H9 (cell line): ENCODE measurements around the gene FNIP1. TPM values are rescaled to one million over a fixed set of nuclear protein-coding genes. Genes with fewer than 3 reads are reported as not detected.

ENCODE experiments used
- DNase-seq: peaks from one replicate; pipeline ENCODE4 v3.0.0-alpha.2; 2017
- H2AFZ ChIP-seq: one replicate; pipeline ENCODE4 v1.6.1; 2013; ENCODE audit warnings: mild to moderate bottlenecking, low read length, control low read depth, moderate library complexity
- H2AK5ac ChIP-seq: 2 replicates; pipeline ENCODE4 v1.6.1; 2013; ENCODE audit warnings: low read length, control low read depth, mixed read lengths; ENCODE audit not compliant: insufficient read length
- H2BK120ac ChIP-seq: one replicate; pipeline ENCODE4 v1.6.1; 2013; ENCODE audit warnings: low read depth, mild to moderate bottlenecking, low read length, control low read depth, inconsistent platforms; ENCODE audit not compliant: poor library complexity, severe bottlenecking
- H2BK12ac ChIP-seq: 2 replicates; pipeline ENCODE4 v1.6.1; 2013; ENCODE audit warnings: low read length, control low read depth, mixed read lengths, low read depth; ENCODE audit not compliant: insufficient read length
- H2BK15ac ChIP-seq: 2 replicates; pipeline ENCODE4 v1.6.1; 2013; ENCODE audit warnings: low read depth, low read length, control low read depth
- H2BK20ac ChIP-seq: one replicate; pipeline ENCODE4 v1.6.1; 2013; ENCODE audit warnings: low read depth, mild to moderate bottlenecking, low read length, control low read depth, inconsistent platforms; ENCODE audit not compliant: poor library complexity, severe bottlenecking
- H2BK5ac ChIP-seq: 2 replicates; pipeline ENCODE4 v1.6.1; 2013; ENCODE audit warnings: low read length, control low read depth, mixed read lengths; ENCODE audit not compliant: insufficient read length
- H3K14ac ChIP-seq: 2 replicates; pipeline ENCODE4 v1.6.1; 2013; ENCODE audit warnings: low read length, control low read depth; ENCODE audit not compliant: insufficient read depth
- H3K18ac ChIP-seq: 2 replicates; pipeline ENCODE4 v1.6.1; 2013; ENCODE audit warnings: low read depth, mild to moderate bottlenecking, mixed read lengths, low read length, control low read depth; ENCODE audit not compliant: insufficient read length
- H3K23ac ChIP-seq: 2 replicates; pipeline ENCODE4 v1.6.1; 2013; ENCODE audit warnings: low read length, control low read depth, mixed read lengths, low read depth; ENCODE audit not compliant: insufficient read length
- H3K23me2 ChIP-seq: 2 replicates; pipeline ENCODE4 v1.6.1; 2013; ENCODE audit warnings: low read depth, mild to moderate bottlenecking, mixed read lengths, low read length, control low read depth; ENCODE audit not compliant: insufficient read length, poor library complexity, severe bottlenecking
- H3K27ac ChIP-seq: 2 replicates; pipeline ENCODE4 v1.5.1; 2013; ENCODE audit warnings: low read length, control low read depth, mixed read lengths, low read depth; ENCODE audit not compliant: insufficient read length
- H3K27me3 ChIP-seq: 2 replicates; pipeline ENCODE4 v1.6.1; 2013; ENCODE audit warnings: low read length, control low read depth, inconsistent platforms; ENCODE audit not compliant: insufficient read depth
- H3K4ac ChIP-seq: 2 replicates; pipeline ENCODE4 v1.6.1; 2013; ENCODE audit warnings: low read depth, mild to moderate bottlenecking, control low read depth, inconsistent platforms, low read length, moderate library complexity
- H3K4me1 ChIP-seq: 2 replicates; pipeline ENCODE4 v1.6.1; 2013; ENCODE audit warnings: low read length, control low read depth, inconsistent platforms; ENCODE audit not compliant: insufficient read depth
- H3K4me2 ChIP-seq: 2 replicates; pipeline ENCODE4 v1.6.1; 2013; ENCODE audit warnings: low read length, control low read depth, mixed read lengths; ENCODE audit not compliant: insufficient read length, insufficient read depth
- H3K56ac ChIP-seq: 2 replicates; pipeline ENCODE4 v1.6.1; 2013; ENCODE audit warnings: low read depth, mild to moderate bottlenecking, mixed read lengths, low read length, control low read depth; ENCODE audit not compliant: insufficient read length
- H3K79me1 ChIP-seq: 2 replicates; pipeline ENCODE4 v1.6.1; 2013; ENCODE audit warnings: low read depth, mild to moderate bottlenecking, moderate library complexity, low read length, control low read depth, inconsistent platforms; ENCODE audit not compliant: insufficient read depth, poor library complexity, severe bottlenecking
- H3K79me2 ChIP-seq: 2 replicates; pipeline ENCODE4 v1.6.1; 2013; ENCODE audit warnings: low read length, control low read depth, inconsistent platforms; ENCODE audit not compliant: insufficient read depth
- H3K9ac ChIP-seq: 2 replicates; pipeline ENCODE4 v1.6.1; 2013; ENCODE audit warnings: low read length, control low read depth, mixed read lengths; ENCODE audit not compliant: insufficient read length; ENCODE audit errors: extremely low read depth
- H3K9me3 ChIP-seq: one replicate; pipeline ENCODE4 v1.6.1; 2013; ENCODE audit warnings: low read depth, low read length, inconsistent platforms; ENCODE audit not compliant: control insufficient read depth
- H3T11ph ChIP-seq: one replicate; pipeline ENCODE4 v1.6.1; 2013; ENCODE audit warnings: mild to moderate bottlenecking, low read length, control low read depth, inconsistent platforms
- H4K20me1 ChIP-seq: one replicate; pipeline ENCODE4 v1.6.1; 2013; ENCODE audit not compliant: control insufficient read depth, insufficient read length, insufficient read depth
- H4K5ac ChIP-seq: 2 replicates; pipeline ENCODE4 v1.6.1; 2013; ENCODE audit warnings: low read depth, mild to moderate bottlenecking, mixed read lengths, low read length, control low read depth; ENCODE audit not compliant: insufficient read length
- H4K8ac ChIP-seq: replicated peaks from 2 replicates; pipeline ENCODE4 v1.6.1; 2013; ENCODE audit warnings: low read length, control low read depth, mixed read lengths, low read depth; ENCODE audit not compliant: insufficient read length
- H4K91ac ChIP-seq: 2 replicates; pipeline ENCODE4 v1.6.1; 2013; ENCODE audit warnings: low read depth, mild to moderate bottlenecking, moderate library complexity, mixed read lengths, low read length, control low read depth; ENCODE audit not compliant: insufficient read length
- H3K27ac Mint-ChIP-seq, 3 experiments: 2 replicates in 2 of 3; 3 replicates in 1 of 3; pipeline ENCODE4 v1.8.0; 2020 to 2021; ENCODE audit warnings: mixed read lengths in 3 of 3, mild to moderate bottlenecking in 1 of 3, moderate library complexity in 1 of 3
- H3K27me3 Mint-ChIP-seq: 2 replicates; pipeline ENCODE4 v1.8.0; 2021; ENCODE audit warnings: low read depth, mild to moderate bottlenecking, moderate library complexity, mixed read lengths
- H3K36me3 Mint-ChIP-seq, 3 experiments: 2 replicates in 2 of 3; 3 replicates in 1 of 3; pipeline ENCODE4 v1.8.0; 2020 to 2021; ENCODE audit warnings: low read depth in 3 of 3, mixed read lengths in 3 of 3; ENCODE audit not compliant: insufficient read depth in 1 of 3
- H3K4me1 Mint-ChIP-seq, 2 experiments: 2 replicates each; pipeline ENCODE4 v1.8.0; 2020; ENCODE audit warnings: mixed read lengths in 2 of 2
- H3K4me3 Mint-ChIP-seq, 2 experiments: 2 replicates in 1 of 2; 3 replicates in 1 of 2; pipeline ENCODE4 v1.8.0; 2020 to 2021; ENCODE audit warnings: mild to moderate bottlenecking in 2 of 2, mixed read lengths in 2 of 2, moderate library complexity in 1 of 2
- H3K9me3 Mint-ChIP-seq, 2 experiments: 2 replicates in 1 of 2; 3 replicates in 1 of 2; pipeline ENCODE4 v1.8.0; 2020; ENCODE audit warnings: mild to moderate bottlenecking in 2 of 2, mixed read lengths in 2 of 2, moderate library complexity in 1 of 2
- WGBS: extraction: QIAGEN DNeasy Blood & Tissue Kit; methylation state at CpG from one replicate; pipeline ENCODE4 v1.1.7; 2013; ENCODE audit warnings: missing lambda C conversion rate, low lambda C conversion rate, mixed read lengths; ENCODE audit not compliant: insufficient read length; ENCODE audit errors: extremely low coverage; 5-methylcytosine and 5-hydroxymethylcytosine counted together
- total RNA-seq: library from RNA; stranded (reverse); gene quantifications from 2 replicates; pipeline ENCODE4 v1.2.1, GENCODE V29; 2021
- TF ChIP-seq, protein P1 (sequence below): fragments of 200-600 bp; sonication (generic); conservative IDR thresholded peaks from 3 replicates; pipeline ENCODE4 v1.8.0; 2021; ENCODE audit warnings: antibody characterized with exemption, mild to moderate bottlenecking

FNIP1 gene
- total RNA-seq, 1 experiment from 2014 or later: 13.4 TPM

- no peaks in the 10 kb centered on the region for H3K27me3 Mint-ChIP-seq
- no CpG with 5 or more reads among the region's 2 CpGs for WGBS
- no peak overlapping the region for H2AK5ac ChIP-seq
- no peaks in the 10 kb centered on the region for H3K79me2 ChIP-seq
- no peak overlapping the region for H4K8ac ChIP-seq
- H4K5ac ChIP-seq: no peak overlapping the region
- H3T11ph ChIP-seq: no peak overlapping the region
- no peak overlapping the region for H4K91ac ChIP-seq
- H3K4me1 Mint-ChIP-seq: peaks cover 7 to 8% of the 10 kb centered on the region in 2 experiments
- H3K18ac ChIP-seq: no peak overlapping the region
- H2BK5ac ChIP-seq: no peak overlapping the region
- H3K27me3 ChIP-seq: no peaks in the 10 kb centered on the region
- no peak overlapping the region for H2BK20ac ChIP-seq
- H4K20me1 ChIP-seq: no peaks in the 10 kb centered on the region
- H2AFZ ChIP-seq: no peak overlapping the region
- peaks cover 7 to 32% (median 21%) of the 10 kb centered on the region in 3 experiments; a peak in 4 of 7 replicates for H3K36me3 Mint-ChIP-seq
- no peak overlapping the region for H2BK15ac ChIP-seq
- H3K9me3 ChIP-seq: no peaks in the 10 kb centered on the region
- H3K4ac ChIP-seq: no peak overlapping the region
- no peak overlapping the region for H2BK12ac ChIP-seq
- no peak overlapping the region for H3K56ac ChIP-seq
- TF ChIP-seq, protein P1, sequence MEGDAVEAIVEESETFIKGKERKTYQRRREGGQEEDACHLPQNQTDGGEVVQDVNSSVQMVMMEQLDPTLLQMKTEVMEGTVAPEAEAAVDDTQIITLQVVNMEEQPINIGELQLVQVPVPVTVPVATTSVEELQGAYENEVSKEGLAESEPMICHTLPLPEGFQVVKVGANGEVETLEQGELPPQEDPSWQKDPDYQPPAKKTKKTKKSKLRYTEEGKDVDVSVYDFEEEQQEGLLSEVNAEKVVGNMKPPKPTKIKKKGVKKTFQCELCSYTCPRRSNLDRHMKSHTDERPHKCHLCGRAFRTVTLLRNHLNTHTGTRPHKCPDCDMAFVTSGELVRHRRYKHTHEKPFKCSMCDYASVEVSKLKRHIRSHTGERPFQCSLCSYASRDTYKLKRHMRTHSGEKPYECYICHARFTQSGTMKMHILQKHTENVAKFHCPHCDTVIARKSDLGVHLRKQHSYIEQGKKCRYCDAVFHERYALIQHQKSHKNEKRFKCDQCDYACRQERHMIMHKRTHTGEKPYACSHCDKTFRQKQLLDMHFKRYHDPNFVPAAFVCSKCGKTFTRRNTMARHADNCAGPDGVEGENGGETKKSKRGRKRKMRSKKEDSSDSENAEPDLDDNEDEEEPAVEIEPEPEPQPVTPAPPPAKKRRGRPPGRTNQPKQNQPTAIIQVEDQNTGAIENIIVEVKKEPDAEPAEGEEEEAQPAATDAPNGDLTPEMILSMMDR: no peak
- peak overlapping the region in 2 of 3 experiments; percentile 28 to 91; a peak in 4 of 7 replicates for H3K27ac Mint-ChIP-seq
- H3K9me3 Mint-ChIP-seq: no peaks in the 10 kb centered on the region
- no peak overlapping the region for H3K23ac ChIP-seq
- DNase-seq: no peak
- no peak overlapping the region for H3K9ac ChIP-seq
- H3K4me3 Mint-ChIP-seq: no peak overlapping the region
- no peak overlapping the region for H3K14ac ChIP-seq
- H3K79me1 ChIP-seq: no peaks in the 10 kb centered on the region
- H3K23me2 ChIP-seq: no peaks in the 10 kb centered on the region
- no peak overlapping the region for H2BK120ac ChIP-seq
- no peak overlapping the region for H3K27ac ChIP-seq
- H3K4me2 ChIP-seq: no peak overlapping the region
- no peaks in the 10 kb centered on the region; the same call in 1 of the 2 replicates for H3K4me1 ChIP-seq
Measured at GRCh38 chr5:131671994-131672655, 124.7 kb downstream of the FNIP1 start.
